Mesothelial cell of epicardium (in vitro differentiated cells): ENCODE measurements around the gene WHRN. TPM values are rescaled to one million over a fixed set of nuclear protein-coding genes. Genes with fewer than 3 reads are reported as not detected.

Source experiments
- DNase-seq, 2 experiments: peaks; one replicate each; pipeline ENCODE4 v3.0.0; 2021; ENCODE audit warnings: low spot score in 2 of 2; ENCODE audit not compliant: unreplicated experiment in 2 of 2
- H3K27ac Mint-ChIP-seq: 2 replicates; pipeline ENCODE4 v1.8.0; 2021; ENCODE audit warnings: mixed read lengths
- H3K27me3 Mint-ChIP-seq: 2 replicates; pipeline ENCODE4 v1.8.0; 2021; ENCODE audit warnings: low read depth, mixed read lengths
- H3K36me3 Mint-ChIP-seq: 2 replicates; pipeline ENCODE4 v1.8.0; 2021; ENCODE audit warnings: mixed read lengths
- H3K4me1 Mint-ChIP-seq: 2 replicates; pipeline ENCODE4 v1.8.0; 2021; ENCODE audit warnings: mixed read lengths
- H3K4me3 Mint-ChIP-seq: 2 replicates; pipeline ENCODE4 v1.8.0; 2021; ENCODE audit warnings: mild to moderate bottlenecking, moderate library complexity, mixed read lengths
- H3K9me3 Mint-ChIP-seq: 2 replicates; pipeline ENCODE4 v1.8.0; 2021; ENCODE audit warnings: mixed read lengths
- total RNA-seq: library from RNA; stranded (reverse); gene quantifications from 3 replicates; pipeline ENCODE4 v1.2.1, GENCODE V29; 2021
- TF ChIP-seq, protein P1 (sequence below): fragments of 200-600 bp; sonication (generic); IDR thresholded peaks from one replicate; pipeline ENCODE4 v1.5.0; 2021; ENCODE audit warnings: antibody characterized with exemption; ENCODE audit not compliant: unreplicated experiment

WHRN gene
- total RNA-seq, 1 donor from 2014 or later: 25.5 TPM

DNA sequence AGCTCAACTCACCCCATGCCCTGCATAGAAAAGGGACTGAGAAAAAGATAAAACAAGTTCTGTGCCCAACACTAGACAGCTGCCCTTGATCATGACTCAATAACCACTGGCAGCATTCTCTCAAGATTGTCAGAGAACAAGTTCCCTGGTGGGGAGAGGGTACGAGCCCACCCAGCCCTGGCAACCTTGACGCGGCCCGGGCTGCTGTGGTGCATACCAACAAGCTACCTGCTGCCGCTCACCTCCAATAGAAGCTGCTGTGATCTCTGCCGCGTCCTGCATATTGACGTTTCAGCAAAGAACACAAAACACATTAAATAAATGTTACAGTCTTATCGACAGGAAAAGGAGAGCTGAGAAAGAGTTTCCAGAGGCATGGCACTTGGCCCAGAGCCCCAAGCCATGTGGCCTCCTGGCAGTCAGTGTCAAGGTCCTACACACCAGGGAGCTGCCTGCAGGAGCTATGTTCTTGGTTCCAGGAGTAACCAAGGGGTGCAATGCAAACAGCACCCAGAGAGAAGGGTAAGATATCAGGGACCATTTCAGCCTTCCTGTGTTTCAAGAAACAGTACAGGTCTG lies 28.3 kb downstream of the WHRN start:
- Mint-ChIP-seq H3K9me3 (no peaks in the 10 kb centered on the region), H3K27me3 (no peaks in the 10 kb centered on the region), H3K27ac (no peak overlapping the region), H3K4me3 (no peak overlapping the region), H3K4me1 (peaks cover 12% of the 10 kb centered on the region), H3K36me3 (peaks cover 18% of the 10 kb centered on the region)
- no peak for DNase-seq
- TF ChIP-seq, protein P1, sequence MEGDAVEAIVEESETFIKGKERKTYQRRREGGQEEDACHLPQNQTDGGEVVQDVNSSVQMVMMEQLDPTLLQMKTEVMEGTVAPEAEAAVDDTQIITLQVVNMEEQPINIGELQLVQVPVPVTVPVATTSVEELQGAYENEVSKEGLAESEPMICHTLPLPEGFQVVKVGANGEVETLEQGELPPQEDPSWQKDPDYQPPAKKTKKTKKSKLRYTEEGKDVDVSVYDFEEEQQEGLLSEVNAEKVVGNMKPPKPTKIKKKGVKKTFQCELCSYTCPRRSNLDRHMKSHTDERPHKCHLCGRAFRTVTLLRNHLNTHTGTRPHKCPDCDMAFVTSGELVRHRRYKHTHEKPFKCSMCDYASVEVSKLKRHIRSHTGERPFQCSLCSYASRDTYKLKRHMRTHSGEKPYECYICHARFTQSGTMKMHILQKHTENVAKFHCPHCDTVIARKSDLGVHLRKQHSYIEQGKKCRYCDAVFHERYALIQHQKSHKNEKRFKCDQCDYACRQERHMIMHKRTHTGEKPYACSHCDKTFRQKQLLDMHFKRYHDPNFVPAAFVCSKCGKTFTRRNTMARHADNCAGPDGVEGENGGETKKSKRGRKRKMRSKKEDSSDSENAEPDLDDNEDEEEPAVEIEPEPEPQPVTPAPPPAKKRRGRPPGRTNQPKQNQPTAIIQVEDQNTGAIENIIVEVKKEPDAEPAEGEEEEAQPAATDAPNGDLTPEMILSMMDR: no peak

DNA sequence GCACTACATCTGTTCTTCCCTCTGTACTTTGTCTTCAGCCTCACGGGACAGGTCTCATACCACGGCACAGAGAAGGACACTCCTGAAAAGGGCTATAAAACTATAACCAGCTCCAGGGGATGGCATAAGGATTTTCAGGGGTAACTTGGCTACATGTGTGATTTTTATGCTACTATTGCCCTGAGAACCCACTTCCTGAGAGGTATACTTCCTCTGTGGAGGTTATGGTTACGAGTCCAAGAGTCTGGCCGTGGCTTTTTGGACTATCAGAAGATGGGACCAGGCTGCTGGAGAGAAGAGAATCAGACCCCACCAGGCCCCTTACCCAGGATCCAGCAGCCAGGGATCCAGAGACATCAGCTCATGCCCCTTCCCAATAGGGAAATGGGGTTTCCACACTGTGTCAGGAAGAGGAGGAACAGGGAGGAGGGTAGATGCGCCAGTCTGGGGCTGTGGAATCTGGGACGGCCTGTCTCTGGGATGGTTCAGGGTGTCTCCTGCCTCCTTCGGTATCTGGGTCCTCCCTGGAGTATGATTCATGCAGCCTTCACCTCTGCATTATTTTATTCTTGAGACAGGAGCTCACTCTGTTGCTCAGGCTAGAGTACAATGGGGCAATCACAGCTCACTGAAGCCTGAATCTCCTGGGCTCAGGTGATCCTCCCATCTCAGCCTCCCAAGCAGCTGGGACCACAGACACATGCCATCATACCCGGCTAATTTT lies 29.7 kb downstream of the WHRN start:
- Mint-ChIP-seq H3K27me3 (no peaks in the 10 kb centered on the region), H3K27ac (no peak overlapping the region), H3K36me3 (peaks cover 18% of the 10 kb centered on the region), H3K4me3 (no peak overlapping the region), H3K9me3 (no peaks in the 10 kb centered on the region), H3K4me1 (peaks cover 5% of the 10 kb centered on the region)
- DNase-seq: no peak
- TF ChIP-seq, protein P1: no peak

DNA sequence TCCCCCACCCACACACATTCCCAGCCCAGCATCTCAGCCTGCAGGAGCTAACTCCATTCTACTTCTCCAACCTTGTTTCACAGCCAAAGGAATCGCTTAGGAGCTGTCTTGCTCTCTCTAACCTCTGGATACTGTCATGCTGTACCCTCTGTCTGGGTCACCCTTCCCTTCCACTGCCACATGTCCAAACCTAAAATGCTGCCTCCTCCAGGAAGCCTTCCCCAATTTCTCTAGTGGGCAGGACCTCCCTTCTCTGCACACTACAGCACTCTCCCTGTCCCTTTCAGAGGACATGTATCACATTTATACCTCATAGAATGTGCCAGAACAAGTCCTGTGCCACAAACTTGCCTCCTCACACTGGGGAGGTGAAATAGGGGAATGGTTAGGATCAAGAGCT lies 30.8 kb downstream of the WHRN start:
- Mint-ChIP-seq H3K27me3 (no peaks in the 10 kb centered on the region), H3K9me3 (peaks cover 3% of the 10 kb centered on the region), H3K4me3 (no peak overlapping the region), H3K4me1 (peaks cover 5% of the 10 kb centered on the region), H3K27ac (no peak overlapping the region), H3K36me3 (peaks cover 24% of the 10 kb centered on the region)
- DNase-seq: no peak
- TF ChIP-seq, protein P1: no peak

DNA sequence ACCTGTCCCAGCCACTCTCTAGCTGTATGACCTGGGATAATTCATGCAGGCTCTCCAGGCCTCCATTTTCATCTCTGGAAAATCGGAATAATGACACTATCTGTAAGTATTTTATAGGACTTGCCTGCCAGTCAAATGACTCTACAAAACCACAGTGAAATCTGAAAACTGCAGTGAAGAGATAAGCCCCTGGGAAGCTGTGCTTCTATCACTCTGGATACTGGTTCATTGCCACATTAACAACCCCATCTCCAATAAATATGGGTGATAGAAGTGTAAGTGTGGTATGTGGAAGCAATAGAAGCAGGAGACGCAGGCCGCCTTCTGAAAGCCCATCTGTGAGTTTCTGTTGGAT lies 31.8 kb downstream of the WHRN start:
- TF ChIP-seq, protein P1: no peak
- no peaks in the 10 kb centered on the region for H3K27me3 Mint-ChIP-seq
- no peak for DNase-seq
- peaks cover 3% of the 10 kb centered on the region for H3K9me3 Mint-ChIP-seq
- peaks cover 31% of the 10 kb centered on the region for H3K36me3 Mint-ChIP-seq
- H3K4me3 Mint-ChIP-seq: no peak overlapping the region
- H3K27ac Mint-ChIP-seq: no peak overlapping the region
- H3K4me1 Mint-ChIP-seq: peaks cover 5% of the 10 kb centered on the region

DNA sequence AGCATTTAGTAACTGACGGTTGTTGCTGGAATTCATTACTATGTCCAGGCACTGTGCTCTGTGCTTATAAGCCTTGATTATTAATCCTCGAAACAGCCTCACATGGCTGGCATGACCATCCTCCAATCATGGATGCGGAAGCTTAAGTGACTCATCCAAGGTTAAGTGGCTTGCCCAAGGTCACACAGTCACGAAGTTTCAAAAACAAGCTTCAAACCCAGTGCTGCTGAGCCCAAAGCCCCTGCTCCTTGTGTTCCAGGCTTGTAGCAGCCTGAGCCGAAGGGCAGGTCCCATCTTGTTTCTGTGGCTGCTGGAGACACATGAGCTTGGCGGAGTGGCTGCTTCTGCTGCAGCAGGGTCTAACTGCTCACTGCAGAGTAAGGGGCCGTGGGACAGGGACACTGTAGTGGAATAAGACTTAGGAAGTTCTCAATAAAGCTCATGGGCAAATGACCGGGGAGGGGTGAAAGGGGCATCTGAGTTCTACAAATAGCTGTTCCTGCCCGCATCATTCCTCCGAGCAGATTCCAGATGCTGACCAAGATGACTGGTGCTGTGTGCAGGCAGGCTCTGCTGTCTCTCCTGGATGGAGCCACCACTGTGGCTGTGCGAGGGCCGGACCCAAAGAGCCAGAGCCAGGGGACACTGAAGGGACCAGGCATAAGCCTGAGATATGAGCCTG lies 32.4 kb downstream of the WHRN start:
- H3K36me3 Mint-ChIP-seq: peaks cover 32% of the 10 kb centered on the region
- no peaks in the 10 kb centered on the region for H3K27me3 Mint-ChIP-seq
- no peak overlapping the region for H3K4me3 Mint-ChIP-seq
- peaks cover 3% of the 10 kb centered on the region for H3K9me3 Mint-ChIP-seq
- DNase-seq: no peak
- H3K4me1 Mint-ChIP-seq: peaks cover 5% of the 10 kb centered on the region
- H3K27ac Mint-ChIP-seq: peak overlapping the region; percentile 56
- TF ChIP-seq, protein P1: no peak
